ENCODE measurements around the gene CAPN11. TPM values are rescaled to one million over a fixed set of nuclear protein-coding genes. Genes with fewer than 3 reads are reported as not detected.
A peak's percentile ranks its signal among the peaks of the same experiment; 100 is the strongest.

Gene CAPN11
- total RNA-seq, 1 donor from 2014 or later = 0.25 TPM

- peak overlapping the region; percentile 98 for H3K27ac ChIP-seq (replicated peaks)
- H3K4me1 ChIP-seq = peaks cover 83% of the 10 kb centered on the region
- intact Hi-C loops (cut with micrococcal nuclease) = no loop called here
- no peaks in the 10 kb centered on the region for H3K27me3 ChIP-seq (ENCODE audit: low read depth)
- TF ChIP-seq, protein P1, sequence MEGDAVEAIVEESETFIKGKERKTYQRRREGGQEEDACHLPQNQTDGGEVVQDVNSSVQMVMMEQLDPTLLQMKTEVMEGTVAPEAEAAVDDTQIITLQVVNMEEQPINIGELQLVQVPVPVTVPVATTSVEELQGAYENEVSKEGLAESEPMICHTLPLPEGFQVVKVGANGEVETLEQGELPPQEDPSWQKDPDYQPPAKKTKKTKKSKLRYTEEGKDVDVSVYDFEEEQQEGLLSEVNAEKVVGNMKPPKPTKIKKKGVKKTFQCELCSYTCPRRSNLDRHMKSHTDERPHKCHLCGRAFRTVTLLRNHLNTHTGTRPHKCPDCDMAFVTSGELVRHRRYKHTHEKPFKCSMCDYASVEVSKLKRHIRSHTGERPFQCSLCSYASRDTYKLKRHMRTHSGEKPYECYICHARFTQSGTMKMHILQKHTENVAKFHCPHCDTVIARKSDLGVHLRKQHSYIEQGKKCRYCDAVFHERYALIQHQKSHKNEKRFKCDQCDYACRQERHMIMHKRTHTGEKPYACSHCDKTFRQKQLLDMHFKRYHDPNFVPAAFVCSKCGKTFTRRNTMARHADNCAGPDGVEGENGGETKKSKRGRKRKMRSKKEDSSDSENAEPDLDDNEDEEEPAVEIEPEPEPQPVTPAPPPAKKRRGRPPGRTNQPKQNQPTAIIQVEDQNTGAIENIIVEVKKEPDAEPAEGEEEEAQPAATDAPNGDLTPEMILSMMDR (IDR thresholded peaks at IDR 0.05; ENCODE audit: borderline replicate concordance) = peak; percentile 19
- DNase-seq = peak; percentile 89
- H3K36me3 ChIP-seq = no peaks in the 10 kb centered on the region
- no peaks in the 10 kb centered on the region for H3K9me3 ChIP-seq (replicated peaks)
- H3K4me3 ChIP-seq = peak overlapping the region; percentile 75
These were observed 60.6 kb downstream of the CAPN11 start for GRCh38 chr6:44219053-44219814.

DNA sequence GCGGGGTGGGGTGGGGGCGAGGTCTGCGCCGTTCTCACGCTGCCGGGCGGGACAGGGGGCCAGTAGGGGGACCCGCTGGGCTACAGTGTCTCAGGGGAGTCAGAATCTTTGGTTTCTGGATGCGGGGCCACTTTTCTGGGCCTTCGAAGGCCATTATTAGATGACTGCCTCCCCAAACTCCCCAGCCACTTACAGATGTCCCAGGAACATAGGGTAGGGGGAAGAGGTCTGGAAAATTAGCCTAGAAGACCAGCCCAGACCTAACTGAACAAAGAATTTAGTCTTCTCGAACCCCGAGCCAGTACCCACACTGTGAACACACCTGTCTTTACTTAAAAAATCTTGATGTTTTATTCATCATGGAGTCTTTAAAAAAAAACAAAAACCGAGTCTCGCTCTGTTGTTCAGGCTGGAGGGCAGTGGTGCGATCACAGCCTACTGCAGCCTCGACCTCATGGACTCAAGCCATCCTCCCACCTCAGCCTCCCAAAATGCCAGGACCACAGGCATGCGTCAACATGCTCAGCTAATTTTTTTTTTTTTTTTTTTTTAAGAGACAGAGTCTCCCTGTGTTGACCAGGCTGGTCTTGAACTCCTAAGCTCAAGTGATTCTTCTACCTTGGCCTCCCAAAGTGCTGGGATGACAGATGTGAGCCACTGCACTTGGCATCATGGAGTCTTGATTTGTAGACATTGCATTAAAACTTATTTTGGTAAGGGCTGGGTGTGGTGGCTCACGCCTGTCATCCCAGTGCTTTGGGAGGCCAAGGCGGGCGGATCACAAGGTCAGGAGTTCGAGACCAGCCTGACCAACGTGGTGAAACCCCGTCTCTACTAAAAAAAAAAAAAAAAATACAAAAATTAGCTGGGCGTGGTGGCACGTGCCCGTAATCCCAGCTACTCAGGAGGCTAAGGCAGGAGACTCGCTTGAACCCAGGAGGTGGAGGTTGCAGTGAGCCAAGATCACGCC is 61.5 kb downstream of the CAPN11 start:
- Histone ChIP-seq H3K4me3 (peak overlapping the region; percentile 75), H3K9me3 (replicated peaks) (no peaks in the 10 kb centered on the region), H3K27me3 (ENCODE audit: low read depth) (no peaks in the 10 kb centered on the region), H3K4me1 (peaks cover 92% of the 10 kb centered on the region), H3K36me3 (no peaks in the 10 kb centered on the region), H3K27ac (replicated peaks) (peak overlapping the region; percentile 98)
- TF ChIP-seq, protein P1 (IDR thresholded peaks at IDR 0.05; ENCODE audit: borderline replicate concordance) = no peak
- DNase-seq = no peak
- intact Hi-C loops (cut with micrococcal nuclease) = no loop called here

DNA sequence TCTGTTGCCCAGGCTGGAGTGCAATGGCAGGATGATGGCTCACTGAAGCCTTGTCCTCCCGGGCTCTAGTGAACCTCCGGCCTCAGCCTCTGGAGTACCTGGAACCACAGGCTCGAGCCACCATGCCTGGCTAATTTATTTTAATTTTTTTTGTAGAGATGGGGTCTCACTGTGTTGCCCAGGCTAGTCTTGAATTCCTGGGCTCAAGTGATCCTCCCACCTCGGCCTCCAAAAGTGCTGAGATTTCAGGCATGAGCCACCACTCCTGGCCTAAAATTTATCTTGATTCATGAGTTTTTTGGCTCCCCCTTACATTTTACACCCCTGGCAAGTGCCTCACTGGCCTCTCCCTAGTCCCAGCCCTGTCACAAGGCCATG is 62.3 kb downstream of the CAPN11 start:
- Histone ChIP-seq H3K9me3 (replicated peaks) (no peaks in the 10 kb centered on the region), H3K4me1 (peaks cover 98% of the 10 kb centered on the region), H3K27me3 (ENCODE audit: low read depth) (no peaks in the 10 kb centered on the region), H3K27ac (replicated peaks) (peak overlapping the region; percentile 98), H3K36me3 (no peaks in the 10 kb centered on the region), H3K4me3 (peak overlapping the region; percentile 75)
- intact Hi-C loops (cut with micrococcal nuclease) = no loop called here
- TF ChIP-seq, protein P1 (IDR thresholded peaks at IDR 0.05; ENCODE audit: borderline replicate concordance) = no peak
- DNase-seq = no peak

- Histone ChIP-seq H3K4me1 (peaks cover 98% of the 10 kb centered on the region), H3K9me3 (replicated peaks) (no peaks in the 10 kb centered on the region), H3K4me3 (peak overlapping the region; percentile 88), H3K27me3 (ENCODE audit: low read depth) (no peaks in the 10 kb centered on the region), H3K27ac (replicated peaks) (peak overlapping the region; percentile 98), H3K36me3 (no peaks in the 10 kb centered on the region)
- peak; percentile 94 for DNase-seq
- intact Hi-C loops (cut with micrococcal nuclease) = no loop called here
- TF ChIP-seq, protein P1 (IDR thresholded peaks at IDR 0.05; ENCODE audit: borderline replicate concordance) = peak; percentile 87
These were observed 62.8 kb downstream of the CAPN11 start for GRCh38 chr6:44221291-44221960.

DNA sequence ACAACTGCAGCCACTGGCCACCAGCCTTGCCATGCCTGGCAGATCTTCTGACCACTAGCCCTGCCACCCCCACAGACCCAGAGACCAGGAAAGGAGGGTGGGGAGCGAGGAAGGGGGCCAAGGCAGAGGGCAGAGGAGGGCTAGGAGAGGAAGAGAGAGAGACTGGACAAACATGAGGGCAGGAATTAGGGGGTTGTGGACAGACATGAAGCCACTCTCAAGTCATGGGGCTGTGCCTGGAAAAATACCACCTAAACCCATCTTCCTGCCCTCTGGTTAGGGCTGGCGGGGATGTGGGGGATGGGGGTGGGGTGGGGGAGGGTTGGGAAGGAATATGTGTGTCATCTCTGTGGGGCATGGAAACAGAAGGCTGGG is 63.3 kb downstream of the CAPN11 start:
- H3K4me1 ChIP-seq = peaks cover 98% of the 10 kb centered on the region
- intact Hi-C loops (cut with micrococcal nuclease) = no loop called here
- TF ChIP-seq, protein P1 (IDR thresholded peaks at IDR 0.05; ENCODE audit: borderline replicate concordance) = no peak

More for the DNA sequence above, 63.3 kb downstream of the CAPN11 start:
- H3K27me3 ChIP-seq (ENCODE audit: low read depth) = no peaks in the 10 kb centered on the region
- H3K9me3 ChIP-seq (replicated peaks) = no peaks in the 10 kb centered on the region
- DNase-seq = no peak
- H3K36me3 ChIP-seq = no peaks in the 10 kb centered on the region
- peak overlapping the region; percentile 98 for H3K27ac ChIP-seq (replicated peaks)
- H3K4me3 ChIP-seq = peak overlapping the region; percentile 88
